Activated CD8-positive, alpha-beta T cell treated with anti-CD3 and anti-CD28 coated beads for 36 hours (primary cell): ENCODE results near the gene MLN. TPM values are rescaled to one million over a fixed set of nuclear protein-coding genes. Genes with fewer than 3 reads are reported as not detected.

Experiments used
- ATAC-seq: fragments of 200-7000 bp; cut with Tn5 transposase; one replicate; pipeline ENCODE4 v1.10.0; 2021; ENCODE audit warnings: mild to moderate bottlenecking, moderate library complexity
- CTCF ChIA-PET: fragments of 350-600 bp; sonication (Branson Sonifier 250); formaldehyde crosslinking; loops from one replicate; lab custom pipeline; 2021; ENCODE audit warnings: antibody characterized with exemption; lab: Charles Lee
- POLR2A ChIA-PET: fragments of 350-600 bp; sonication (Branson Sonifier 250); formaldehyde crosslinking; loops from one replicate; lab custom pipeline; 2021; ENCODE audit warnings: antibody characterized with exemption; lab: Charles Lee
- DNase-seq: peaks from one replicate; pipeline ENCODE4 v3.0.0-alpha.2; 2020
- H3K27ac Mint-ChIP-seq: one replicate; pipeline ENCODE4 v1.8.0; 2021; ENCODE audit warnings: mild to moderate bottlenecking, mixed read lengths
- H3K27me3 Mint-ChIP-seq: one replicate; pipeline ENCODE4 v1.8.0; 2021; ENCODE audit warnings: mixed read lengths
- H3K36me3 Mint-ChIP-seq: one replicate; pipeline ENCODE4 v1.8.0; 2021; ENCODE audit warnings: low read depth, mixed read lengths
- H3K4me1 Mint-ChIP-seq: one replicate; pipeline ENCODE4 v1.8.0; 2021; ENCODE audit warnings: low read depth, mixed read lengths
- H3K4me3 Mint-ChIP-seq: one replicate; pipeline ENCODE4 v1.8.0; 2021; ENCODE audit warnings: mild to moderate bottlenecking, moderate library complexity, mixed read lengths
- H3K9me3 Mint-ChIP-seq: one replicate; pipeline ENCODE4 v1.8.0; 2021; ENCODE audit warnings: mixed read lengths
- CTCF ChIP-seq: fragments of 200-600 bp; IDR thresholded peaks from one replicate; pipeline ENCODE4 v1.8.0; 2022; ENCODE audit warnings: antibody characterized with exemption, mild to moderate bottlenecking
- intact Hi-C: fragments of 100-400 bp; cut with micrococcal nuclease; formaldehyde crosslinking; loops from one replicate; pipeline ENCODE4 v1.10.0; 2022
- total RNA-seq, 2 experiments: library from RNA; stranded (reverse); gene quantifications; one replicate each; pipeline ENCODE4 v1.2.3, GENCODE V29; 2021

The MLN gene
- total RNA-seq, 2 experiments from 2014 or later = not detected

GRCh38 chr6:33801611-33802010 lies 2.2 kb downstream of the MLN start:
- no peak for TF ChIP-seq CTCF
- intact Hi-C loops = no loop called here
- CTCF ChIA-PET = interaction anchor here (1.1 kb wide), 1 partner anchor 17 kb away, joined by 4 read pairs; no protein-coding TSS in a partner anchor

GRCh38 chr6:33800248-33800969 lies 3.4 kb downstream of the MLN start:
- no peaks in the 10 kb centered on the region for H3K4me1 Mint-ChIP-seq
- ChIA-PET CTCF (no interaction called here), POLR2A (interaction anchor here (0.6 kb wide), 1 partner anchor 326 kb away, joined by 3 read pairs; no protein-coding TSS in a partner anchor)
- H3K27me3 Mint-ChIP-seq = peaks cover 10% of the 10 kb centered on the region
- H3K27ac Mint-ChIP-seq = no peak overlapping the region
- intact Hi-C loops = no loop called here
- ATAC-seq (no peak), DNase-seq (no peak)
- no peak for TF ChIP-seq CTCF
- H3K4me3 Mint-ChIP-seq = no peak overlapping the region
- no peaks in the 10 kb centered on the region for H3K36me3 Mint-ChIP-seq
- no peaks in the 10 kb centered on the region for H3K9me3 Mint-ChIP-seq

More at GRCh38 chr6:33801611-33802010, 2.2 kb downstream of the MLN start:
- H3K4me1 Mint-ChIP-seq = no peaks in the 10 kb centered on the region
- ATAC-seq (no peak), DNase-seq (no peak)
- H3K4me3 Mint-ChIP-seq = no peak overlapping the region
- peaks cover 10% of the 10 kb centered on the region for H3K27me3 Mint-ChIP-seq
- POLR2A ChIA-PET = no interaction called here
- H3K9me3 Mint-ChIP-seq = no peaks in the 10 kb centered on the region
- H3K36me3 Mint-ChIP-seq = no peaks in the 10 kb centered on the region
- H3K27ac Mint-ChIP-seq = no peak overlapping the region

GRCh38 chr6:33799454-33800113 lies 4.2 kb downstream of the MLN start:
- H3K27me3 Mint-ChIP-seq = peaks cover 12% of the 10 kb centered on the region
- H3K4me1 Mint-ChIP-seq = no peaks in the 10 kb centered on the region
- H3K9me3 Mint-ChIP-seq = no peaks in the 10 kb centered on the region
- DNase-seq = no peak
- ChIA-PET CTCF (interaction anchor here (1.0 to 1.9 kb wide), 2 partner anchors 28 to 70 kb away, joined by 3 to 10 read pairs; no protein-coding TSS in a partner anchor), POLR2A (interaction anchor here (0.7 to 1.0 kb wide), 2 partner anchors 232 to 341 kb away, joined by 3 read pairs; no protein-coding TSS in a partner anchor)
- no peak for TF ChIP-seq CTCF
- intact Hi-C loops = no loop called here
- no peak overlapping the region for H3K4me3 Mint-ChIP-seq
- H3K27ac Mint-ChIP-seq = no peak overlapping the region
- H3K36me3 Mint-ChIP-seq = no peaks in the 10 kb centered on the region
- no peak for ATAC-seq

- Mint-ChIP-seq H3K27ac (no peak overlapping the region), H3K36me3 (no peaks in the 10 kb centered on the region), H3K4me1 (no peaks in the 10 kb centered on the region), H3K4me3 (no peak overlapping the region), H3K27me3 (peaks cover 10% of the 10 kb centered on the region), H3K9me3 (no peaks in the 10 kb centered on the region)
- ATAC-seq (no peak), DNase-seq (no peak)
- POLR2A ChIA-PET = no interaction called here
- CTCF ChIA-PET = interaction anchor here (0.6 to 1.9 kb wide), 3 partner anchors 27 to 749 kb away, joined by 3 to 10 read pairs (median 3); no protein-coding TSS in a partner anchor
- no peak for TF ChIP-seq CTCF
- intact Hi-C loops = no loop called here
Observed at GRCh38 chr6:33798343-33798848, 5.4 kb downstream of the MLN start.
